H1 (cell line): Measurements from ENCODE around the gene ZNF536. TPM values are rescaled to one million over a fixed set of nuclear protein-coding genes. Genes with fewer than 3 reads are reported as not detected.

ENCODE experiments used
- CTCF ChIA-PET: fragments of 300-600 bp; sonication (Branson Sonifier 250); formaldehyde crosslinking; loops from one replicate; lab custom pipeline; 2021; ENCODE audit not compliant: partially characterized antibody; lab: Charles Lee
- POLR2A ChIA-PET: fragments of 300-600 bp; sonication (Branson Sonifier 250); formaldehyde crosslinking; loops from one replicate; lab custom pipeline; 2021; ENCODE audit warnings: inconsistent platforms; ENCODE audit not compliant: partially characterized antibody; lab: Charles Lee
- DNase-seq, 2 experiments: peaks; one replicate each; pipeline versions ENCODE4 v3.0.0 to v3.0.0-alpha.2; 2010 to 2022; ENCODE audit warnings: low spot score in 2 of 2, low read depth in 1 of 2, mixed read lengths in 1 of 2
- FAIRE-seq: peaks from 2 replicates; lab custom pipeline; 2011; peaks lifted over from hg19 to GRCh38; lab: Jason Lieb, UNC
- H2AFZ ChIP-seq: 2 replicates; pipeline ENCODE4 v1.8.1; 2012; ENCODE audit warnings: low read length, inconsistent platforms
- H2AK5ac ChIP-seq: 2 replicates; pipeline ENCODE4 v1.6.1; 2013; ENCODE audit warnings: low read depth, low read length
- H2BK120ac ChIP-seq: replicated peaks from 2 replicates; pipeline ENCODE3; 2013; ENCODE audit warnings: low read depth, low read length, inconsistent platforms
- H2BK12ac ChIP-seq: 2 replicates; pipeline ENCODE4 v1.6.1; 2013; ENCODE audit warnings: low read depth, low read length
- H2BK15ac ChIP-seq: 2 replicates; pipeline ENCODE4 v1.6.1; 2013; ENCODE audit warnings: low read length
- H2BK20ac ChIP-seq: 2 replicates; pipeline ENCODE4 v1.6.1; 2013; ENCODE audit warnings: low read length
- H2BK5ac ChIP-seq: 2 replicates; pipeline ENCODE4 v1.6.1; 2013; ENCODE audit warnings: low read depth, low read length
- H3K14ac ChIP-seq: 2 replicates; pipeline ENCODE4 v1.6.1; 2013; ENCODE audit warnings: inconsistent platforms; ENCODE audit not compliant: insufficient read length
- H3K18ac ChIP-seq: 2 replicates; pipeline ENCODE4 v1.6.1; 2013; ENCODE audit warnings: low read length; ENCODE audit errors: extremely low read depth
- H3K23ac ChIP-seq: 2 replicates; pipeline ENCODE4 v1.6.1; 2013; ENCODE audit warnings: inconsistent platforms; ENCODE audit not compliant: insufficient read length
- H3K23me2 ChIP-seq: 2 replicates; pipeline ENCODE4 v1.6.1; 2013; ENCODE audit warnings: low read depth, low read length
- H3K27ac ChIP-seq: 2 replicates; pipeline ENCODE4 v1.6.1; 2011; ENCODE audit warnings: low read depth, low read length, inconsistent platforms
- H3K27me3 ChIP-seq, 4 experiments: replicated peaks in 1 of 4; 1 replicate in 1 of 4; 2 replicates in 3 of 4; pipeline versions ENCODE4 v1.6.1 to v1.8.1; 2011 to 2013; ENCODE audit warnings: low read length in 3 of 4, mild to moderate bottlenecking in 3 of 4, inconsistent platforms in 2 of 4, mixed read lengths in 2 of 4, moderate library complexity in 1 of 4; ENCODE audit not compliant: control insufficient read depth in 3 of 4, insufficient read depth in 3 of 4; ENCODE audit errors: extremely low read depth in 1 of 4
- H3K36me3 ChIP-seq, 4 experiments: 2 replicates each; pipeline versions ENCODE4 v1.6.1 to v1.8.1; 2011 to 2013; ENCODE audit warnings: mild to moderate bottlenecking in 4 of 4, low read length in 3 of 4, moderate library complexity in 2 of 4, control low read depth in 1 of 4, inconsistent platforms in 1 of 4; ENCODE audit not compliant: insufficient read depth in 4 of 4, control insufficient read depth in 2 of 4
- H3K4ac ChIP-seq: replicated peaks from 2 replicates; pipeline ENCODE3; 2013; ENCODE audit warnings: low read length, low read depth, mixed read lengths, inconsistent platforms; ENCODE audit not compliant: insufficient read length
- H3K4me1 ChIP-seq, 4 experiments: replicated peaks in 1 of 4; 1 replicate in 1 of 4; 2 replicates in 3 of 4; pipeline versions ENCODE4 v1.6.1 to v1.8.1; 2011 to 2013; ENCODE audit warnings: low read length in 3 of 4, inconsistent platforms in 2 of 4, mixed read lengths in 1 of 4; ENCODE audit not compliant: insufficient read depth in 4 of 4, control insufficient read depth in 3 of 4
- H3K4me2 ChIP-seq, 2 experiments: 2 replicates each; pipeline versions ENCODE4 v1.6.1 to v1.8.1; 2011 to 2013; ENCODE audit warnings: low read depth in 2 of 2, low read length in 2 of 2, control low read depth in 1 of 2, inconsistent platforms in 1 of 2, mild to moderate bottlenecking in 1 of 2; ENCODE audit not compliant: insufficient read depth in 1 of 2
- H3K4me3 ChIP-seq, 4 experiments: fragments of 200-600, 300-600 bp in 1 of 4; sonication (generic), shearing (Covaris generic), sonication (Bioruptor Twin) in 1 of 4; 2 replicates each; pipeline versions ENCODE4 v1.5.1 to v1.8.1; 2011 to 2016; ENCODE audit warnings: low read length in 4 of 4, low read depth in 3 of 4, control low read depth in 2 of 4, inconsistent platforms in 2 of 4, mild to moderate bottlenecking in 2 of 4, mixed read lengths in 1 of 4, moderate library complexity in 1 of 4; ENCODE audit not compliant: insufficient read depth in 2 of 4; ENCODE audit errors: extremely low read depth in 1 of 4
- H3K56ac ChIP-seq: replicated peaks from 2 replicates; pipeline ENCODE3; 2013; ENCODE audit warnings: low read depth, mild to moderate bottlenecking, mixed read lengths, low read length, inconsistent platforms; ENCODE audit not compliant: insufficient read length
- H3K79me1 ChIP-seq: 2 replicates; pipeline ENCODE4 v1.6.1; 2013; ENCODE audit warnings: low read depth, low read length, control low read depth
- H3K79me2 ChIP-seq, 2 experiments: 2 replicates each; pipeline versions ENCODE4 v1.6.1 to v1.8.1; 2012 to 2013; ENCODE audit warnings: low read length in 2 of 2, mild to moderate bottlenecking in 2 of 2, inconsistent platforms in 1 of 2; ENCODE audit not compliant: insufficient read depth in 2 of 2, control insufficient read depth in 1 of 2
- H3K9ac ChIP-seq, 4 experiments: replicated peaks in 1 of 4; 1 replicate in 1 of 4; 2 replicates in 3 of 4; pipeline versions ENCODE4 v1.6.1 to v1.8.1; 2011 to 2013; ENCODE audit warnings: low read depth in 3 of 4, low read length in 3 of 4, control low read depth in 2 of 4, mild to moderate bottlenecking in 2 of 4, moderate library complexity in 2 of 4, inconsistent platforms in 1 of 4; ENCODE audit errors: extremely low read depth in 1 of 4
- H3K9me3 ChIP-seq, 2 experiments: 2 replicates each; pipeline versions ENCODE4 v1.6.1 to v1.8.1; 2012 to 2013; ENCODE audit warnings: mild to moderate bottlenecking in 2 of 2, moderate library complexity in 2 of 2, control low read depth in 1 of 2, inconsistent platforms in 1 of 2, low read depth in 1 of 2, low read length in 1 of 2, mixed read lengths in 1 of 2; ENCODE audit not compliant: insufficient read depth in 2 of 2
- H4K20me1 ChIP-seq, 2 experiments: replicated peaks in 1 of 2; 2 replicates each; pipeline versions ENCODE3 to v1.8.1; 2011 to 2013; ENCODE audit warnings: inconsistent platforms in 2 of 2, low read length in 2 of 2, mild to moderate bottlenecking in 1 of 2; ENCODE audit not compliant: insufficient read depth in 2 of 2, control insufficient read depth in 1 of 2
- H4K5ac ChIP-seq: 2 replicates; pipeline ENCODE4 v1.6.1; 2013; ENCODE audit warnings: low read length, low read depth, mixed read lengths, inconsistent platforms; ENCODE audit not compliant: insufficient read length
- H4K8ac ChIP-seq: 2 replicates; pipeline ENCODE4 v1.8.0; 2013; ENCODE audit warnings: mild to moderate bottlenecking, moderate library complexity, low read length, inconsistent platforms; ENCODE audit not compliant: insufficient read depth; ENCODE audit errors: extremely low read depth
- H4K91ac ChIP-seq: replicated peaks from 2 replicates; pipeline ENCODE3; 2013; ENCODE audit warnings: low read length, mixed read lengths, inconsistent platforms; ENCODE audit not compliant: insufficient read length
- BRCA1 ChIP-seq: IDR thresholded peaks from 2 replicates; pipeline ENCODE4 v1.6.1; 2012; ENCODE audit warnings: low read depth, low read length, improper control_type of control experiment
- CTCF ChIP-seq, 3 experiments: IDR thresholded peaks; 1 replicate in 2 of 3; 2 replicates in 1 of 3; pipeline versions ENCODE4 v1.5.1 to v1.6.1; 2011; ENCODE audit warnings: low read length in 3 of 3, mild to moderate bottlenecking in 3 of 3, inconsistent platforms in 2 of 3, low read depth in 1 of 3, moderate library complexity in 1 of 3; ENCODE audit not compliant: insufficient read depth in 1 of 3; ENCODE audit errors: control extremely low read depth in 1 of 3
- MAFK ChIP-seq: IDR thresholded peaks from 2 replicates; pipeline ENCODE4 v1.6.1; 2012; ENCODE audit warnings: low read depth, mild to moderate bottlenecking, improper control_type of control experiment, low read length
- POU5F1 ChIP-seq: IDR thresholded peaks from 2 replicates; pipeline ENCODE4 v1.6.1; 2011; ENCODE audit warnings: low read depth, mild to moderate bottlenecking, low read length, moderate library complexity
- RFX5 ChIP-seq: IDR thresholded peaks from 2 replicates; pipeline ENCODE4 v1.6.1; 2011; ENCODE audit warnings: low read depth, low read length, improper control_type of control experiment, borderline replicate concordance
- SIX5 ChIP-seq: IDR thresholded peaks from 2 replicates; pipeline ENCODE4 v1.6.1; 2011; ENCODE audit warnings: mild to moderate bottlenecking, low read depth, low read length
- ZNF274 ChIP-seq: IDR thresholded peaks from 2 replicates; pipeline ENCODE4 v1.7.0; 2012; ENCODE audit warnings: low read length, borderline replicate concordance; ENCODE audit errors: extremely low read depth
- whole genome bisulfite sequencing, 2 experiments: shearing (Covaris generic) in 1 of 2; methylation state at CpG; one replicate each; pipeline versions ENCODE4 v1.1.6 to v1.1.7; 2013 to 2015; ENCODE audit warnings: low lambda C conversion rate in 2 of 2, mixed read lengths in 2 of 2, inconsistent platforms in 1 of 2, low coverage in 1 of 2, missing lambda C conversion rate in 1 of 2; ENCODE audit not compliant: insufficient replicate concordance in 2 of 2, insufficient coverage in 1 of 2, insufficient read length in 1 of 2; ENCODE audit errors: extremely low coverage in 1 of 2, missing lambda C conversion rate in 1 of 2; 5-methylcytosine and 5-hydroxymethylcytosine counted together
- polyA plus RNA-seq, 7 experiments: library from polyadenylated mRNA; depleted of rRNA in 3 of 7; stranded (reverse) in 5 of 7; unstranded in 2 of 7; fragments of >200 nt in 5 of 7; fragments of 200-250 nt in 2 of 7; gene quantifications; 1 replicate in 5 of 7; 2 replicates in 1 of 7; 4 replicates in 1 of 7; pipeline versions ENCODE4 v1.2.1 to v1.2.3, GENCODE V29; 2011 to 2013; ENCODE audit warnings: missing spikeins in 2 of 7, mixed read lengths in 2 of 7
- total RNA-seq: library from RNA; stranded (reverse); fragmentation: NEBNext Ultra II Directional; extraction: Animal tissue kit (Norgen Biotek cat#: 25700); gene quantifications from 2 replicates; pipeline ENCODE4 v1.2.1, GENCODE V29; 2021

Gene ZNF536
- total and polyA plus RNA-seq, 2 of the 8 experiments (the other 6 are each of a cell fraction or from before 2014, with no cell fraction given) = 0.09 to 0.11 TPM

DNA sequence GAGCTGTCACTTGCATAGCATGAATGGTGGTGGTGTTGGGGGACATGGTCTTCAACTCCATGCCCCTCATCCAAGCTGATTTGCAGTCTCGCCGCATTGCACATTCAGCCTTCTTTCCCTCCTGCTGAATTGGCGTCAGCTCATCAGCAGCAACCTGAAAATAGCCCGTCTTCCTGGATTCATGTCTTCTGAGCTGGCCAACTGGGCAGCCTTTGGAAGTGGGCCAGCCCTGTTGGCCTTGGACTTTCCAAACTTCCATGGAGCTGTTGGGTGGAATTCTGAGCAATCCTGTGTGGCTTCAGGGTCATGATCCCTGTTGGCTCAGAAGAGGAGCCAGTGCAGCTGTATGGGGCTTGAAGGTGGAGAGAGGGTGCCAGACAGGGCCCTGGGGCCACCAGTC is 68.8 kb downstream of the ZNF536 start:
- no peaks in the 10 kb centered on the region for H3K23me2 ChIP-seq
- no peaks in the 10 kb centered on the region for H3K27me3 ChIP-seq
- no peaks in the 10 kb centered on the region for H3K79me2 ChIP-seq
- no peaks in the 10 kb centered on the region for H3K79me1 ChIP-seq
- no peak overlapping the region for H3K4me3 ChIP-seq
- H3K56ac ChIP-seq = no peak overlapping the region
- H3K18ac ChIP-seq = no peak overlapping the region
- no peak overlapping the region for H2BK5ac ChIP-seq
- FAIRE-seq = no peak
- no peaks in the 10 kb centered on the region for H3K9me3 ChIP-seq
- no peak overlapping the region for H4K8ac ChIP-seq
- H2BK12ac ChIP-seq = peak overlapping the region; percentile 75; the same call in 1 of the 2 replicates
- H3K9ac ChIP-seq = no peak overlapping the region
- CTCF ChIA-PET = interaction anchor here (0.6 to 2.2 kb wide), 7 partner anchors 8 to 1653 kb away, joined by 3 to 6 read pairs (median 4); no protein-coding TSS in a partner anchor
- no peak overlapping the region; the same call in 1 of the 2 replicates for H2BK15ac ChIP-seq
- H4K91ac ChIP-seq = no peak overlapping the region
- no peaks in the 10 kb centered on the region for H4K20me1 ChIP-seq
- 98% methylated on average over 4 of the region's 4 CpGs; no CpG with 5 or more reads in 1 of the 2 experiments for WGBS, 2 experiments
- no peak overlapping the region for H2BK20ac ChIP-seq
- no peak overlapping the region for H3K14ac ChIP-seq
- H2BK120ac ChIP-seq = no peak overlapping the region
- no peak overlapping the region for H4K5ac ChIP-seq
- H3K4me1 ChIP-seq = no peaks in the 10 kb centered on the region; a peak in 1 of 7 replicates
- H2AFZ ChIP-seq = no peak overlapping the region
- H3K36me3 ChIP-seq = no peaks in the 10 kb centered on the region
- no peak overlapping the region for H3K4ac ChIP-seq
- POLR2A ChIA-PET = interaction anchor here (1.4 kb wide), 1 partner anchor 156 kb away, joined by 4 read pairs; no protein-coding TSS in a partner anchor
- no peak overlapping the region for H2AK5ac ChIP-seq
- no peak overlapping the region for H3K4me2 ChIP-seq
- no peak overlapping the region for H3K27ac ChIP-seq
- H3K23ac ChIP-seq = no peak overlapping the region
- no peak for DNase-seq
- TF ChIP-seq SIX5 (no peak), CTCF (IDR thresholded peaks at IDR 0.05; ENCODE audit: control extremely low read depth in 1 of 3, insufficient read depth in 1 of 3, low read depth in 1 of 3, low read length in 3 of 3) (no peak), MAFK (no peak), POU5F1 (no peak), ZNF274 (no peak), RFX5 (no peak), BRCA1 (no peak)
